A549 (cell line): Measurements from ENCODE around the gene IGLL1.

ENCODE experiments used
- CHD2 ChIP-seq: fragments of 150-350 bp; IDR thresholded peaks from 2 replicates; pipeline ENCODE4 v1.6.1; 2014; ENCODE audit warnings: low read length; ENCODE audit not compliant: partially characterized antibody
- MAZ ChIP-seq: fragments of 150-350 bp; IDR thresholded peaks from 2 replicates; pipeline ENCODE4 v1.6.1; 2014; ENCODE audit warnings: antibody characterized with exemption, low read depth, low read length, borderline replicate concordance
- MYC ChIP-seq: IDR thresholded peaks from 2 replicates; pipeline ENCODE4 v1.6.1; 2012; ENCODE audit warnings: mild to moderate bottlenecking, inconsistent platforms, low read length, improper control_type of control experiment, borderline replicate concordance
- PHF8 ChIP-seq: fragments of 200-600 bp; sonication (generic); IDR thresholded peaks from 2 replicates; pipeline ENCODE4 v1.6.1; 2016; ENCODE audit warnings: low read depth, mild to moderate bottlenecking, antibody characterized with exemption, moderate library complexity, borderline replicate concordance
- TF ChIP-seq, protein P1 (sequence below): fragments of >200 bp; sonication (Bioruptor Twin); formaldehyde crosslinking; IDR thresholded peaks from 3 replicates; pipeline ENCODE4 v1.5.1; 2016
- TF ChIP-seq, protein P2 (sequence below): IDR thresholded peaks from 2 replicates; pipeline ENCODE4 v1.6.1; 2012

DNA sequence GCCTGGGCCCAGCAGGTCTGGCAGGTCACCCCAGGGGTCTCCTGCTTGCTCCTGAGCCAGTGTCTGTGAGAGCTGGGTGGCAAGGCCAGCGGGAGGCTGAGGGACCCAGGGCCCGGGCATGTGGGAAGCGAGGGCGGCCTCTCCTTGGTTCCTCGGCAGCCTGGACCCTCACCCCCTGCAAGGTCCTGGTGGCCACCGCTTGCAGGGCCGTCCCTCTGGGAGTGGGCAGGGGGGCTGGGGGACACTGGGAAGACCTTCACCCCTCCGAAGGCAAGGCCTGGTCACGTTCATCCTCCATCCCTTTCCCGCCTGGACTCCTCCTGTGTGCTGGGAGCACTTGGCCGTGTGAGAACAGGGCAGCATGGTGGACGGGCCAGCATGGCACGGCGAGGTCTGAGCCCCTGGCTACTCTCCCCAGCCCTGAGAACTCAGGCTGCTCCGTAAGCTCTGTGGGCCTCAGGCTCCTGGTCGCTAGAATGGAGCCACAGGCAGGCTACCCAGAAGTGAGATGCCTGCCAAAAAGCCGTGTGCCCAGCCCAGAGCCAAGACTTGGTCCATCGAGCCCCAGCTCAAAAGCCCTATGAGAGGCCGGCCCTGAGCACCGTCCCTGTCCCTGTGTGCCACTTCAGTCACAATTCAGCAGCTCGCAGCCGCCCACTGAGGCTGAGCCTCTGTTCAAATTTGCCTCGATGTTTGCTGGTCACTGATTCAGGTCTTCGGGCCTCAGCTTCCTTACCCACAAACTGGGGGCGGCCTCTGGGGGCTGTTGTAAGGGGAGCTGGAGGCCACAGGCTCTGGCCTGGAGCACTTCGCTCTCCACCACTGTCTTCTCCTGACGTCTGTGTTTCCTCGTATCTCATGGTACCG is 45.0 kb downstream of the IGLL1 start:
- TF ChIP-seq, protein P1, sequence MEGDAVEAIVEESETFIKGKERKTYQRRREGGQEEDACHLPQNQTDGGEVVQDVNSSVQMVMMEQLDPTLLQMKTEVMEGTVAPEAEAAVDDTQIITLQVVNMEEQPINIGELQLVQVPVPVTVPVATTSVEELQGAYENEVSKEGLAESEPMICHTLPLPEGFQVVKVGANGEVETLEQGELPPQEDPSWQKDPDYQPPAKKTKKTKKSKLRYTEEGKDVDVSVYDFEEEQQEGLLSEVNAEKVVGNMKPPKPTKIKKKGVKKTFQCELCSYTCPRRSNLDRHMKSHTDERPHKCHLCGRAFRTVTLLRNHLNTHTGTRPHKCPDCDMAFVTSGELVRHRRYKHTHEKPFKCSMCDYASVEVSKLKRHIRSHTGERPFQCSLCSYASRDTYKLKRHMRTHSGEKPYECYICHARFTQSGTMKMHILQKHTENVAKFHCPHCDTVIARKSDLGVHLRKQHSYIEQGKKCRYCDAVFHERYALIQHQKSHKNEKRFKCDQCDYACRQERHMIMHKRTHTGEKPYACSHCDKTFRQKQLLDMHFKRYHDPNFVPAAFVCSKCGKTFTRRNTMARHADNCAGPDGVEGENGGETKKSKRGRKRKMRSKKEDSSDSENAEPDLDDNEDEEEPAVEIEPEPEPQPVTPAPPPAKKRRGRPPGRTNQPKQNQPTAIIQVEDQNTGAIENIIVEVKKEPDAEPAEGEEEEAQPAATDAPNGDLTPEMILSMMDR: no peak
- TF ChIP-seq CHD2 (no peak), MYC (no peak), PHF8 (no peak), MAZ (no peak)
- TF ChIP-seq, protein P2, sequence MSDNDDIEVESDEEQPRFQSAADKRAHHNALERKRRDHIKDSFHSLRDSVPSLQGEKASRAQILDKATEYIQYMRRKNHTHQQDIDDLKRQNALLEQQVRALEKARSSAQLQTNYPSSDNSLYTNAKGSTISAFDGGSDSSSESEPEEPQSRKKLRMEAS: no peak
